ENCODE results near the gene FAM240A. TPM values are rescaled to one million over a fixed set of nuclear protein-coding genes. Genes with fewer than 3 reads are reported as not detected.
A peak's percentile ranks its signal among the peaks of the same experiment; 100 is the strongest.

FAM240A gene
- total RNA-seq, 1 donor from 2014 or later: not detected

- no peaks in the 10 kb centered on the region for H3K27me3 Mint-ChIP-seq
- no peak overlapping the region for H3K27ac Mint-ChIP-seq
- H3K36me3 Mint-ChIP-seq: no peaks in the 10 kb centered on the region
- no peaks in the 10 kb centered on the region for H3K9me3 Mint-ChIP-seq
- no peak overlapping the region for H3K4me3 Mint-ChIP-seq
- H3K4me1 Mint-ChIP-seq (ENCODE audit: unreplicated experiment): peaks cover 13% of the 10 kb centered on the region
- DNase-seq (ENCODE audit: extremely low spot score, unreplicated experiment): no peak
- no peak for TF ChIP-seq CTCF (conservative IDR thresholded peaks at IDR 0.05)
Measured at GRCh38 chr3:46604127-46604526, 8.2 kb upstream of the FAM240A start.

GRCh38 chr3:46607603-46608028 is 4.7 kb upstream of the FAM240A start:
- no peaks in the 10 kb centered on the region for H3K9me3 Mint-ChIP-seq
- no peak for DNase-seq (ENCODE audit: extremely low spot score, unreplicated experiment)
- H3K27me3 Mint-ChIP-seq: peaks cover 2% of the 10 kb centered on the region
- H3K4me1 Mint-ChIP-seq (ENCODE audit: unreplicated experiment): peaks cover 19% of the 10 kb centered on the region
- H3K4me3 Mint-ChIP-seq: no peak overlapping the region
- TF ChIP-seq CTCF (conservative IDR thresholded peaks at IDR 0.05): peak; percentile 49
- H3K36me3 Mint-ChIP-seq: no peaks in the 10 kb centered on the region
- H3K27ac Mint-ChIP-seq: no peak overlapping the region

GRCh38 chr3:46609212-46609721 is 3.1 kb upstream of the FAM240A start:
- Mint-ChIP-seq H3K9me3 (no peaks in the 10 kb centered on the region), H3K27me3 (peaks cover 2% of the 10 kb centered on the region)

GRCh38 chr3:46609944-46610722 is 2.2 kb upstream of the FAM240A start:
- TF ChIP-seq CTCF (conservative IDR thresholded peaks at IDR 0.05): no peak
- H3K4me3 Mint-ChIP-seq: no peak overlapping the region
- peaks cover 9% of the 10 kb centered on the region for H3K4me1 Mint-ChIP-seq (ENCODE audit: unreplicated experiment)
- no peaks in the 10 kb centered on the region for H3K36me3 Mint-ChIP-seq
- peaks cover 2% of the 10 kb centered on the region for H3K27me3 Mint-ChIP-seq
- H3K9me3 Mint-ChIP-seq: no peaks in the 10 kb centered on the region
- no peak overlapping the region for H3K27ac Mint-ChIP-seq
- DNase-seq (ENCODE audit: extremely low spot score, unreplicated experiment): no peak

More at GRCh38 chr3:46609212-46609721, 3.1 kb upstream of the FAM240A start:
- no peak for TF ChIP-seq CTCF (conservative IDR thresholded peaks at IDR 0.05)
- Mint-ChIP-seq H3K36me3 (no peaks in the 10 kb centered on the region), H3K4me3 (no peak overlapping the region), H3K27ac (no peak overlapping the region), H3K4me1 (ENCODE audit: unreplicated experiment) (peaks cover 14% of the 10 kb centered on the region)
- no peak for DNase-seq (ENCODE audit: extremely low spot score, unreplicated experiment)

- no peak for DNase-seq (ENCODE audit: extremely low spot score, unreplicated experiment)
- H3K27me3 Mint-ChIP-seq: peaks cover 13% of the 10 kb centered on the region
- peaks cover 9% of the 10 kb centered on the region for H3K4me1 Mint-ChIP-seq (ENCODE audit: unreplicated experiment)
- no peak for TF ChIP-seq CTCF (conservative IDR thresholded peaks at IDR 0.05)
- H3K9me3 Mint-ChIP-seq: no peaks in the 10 kb centered on the region
- no peak overlapping the region for H3K27ac Mint-ChIP-seq
- H3K4me3 Mint-ChIP-seq: no peak overlapping the region
- no peaks in the 10 kb centered on the region for H3K36me3 Mint-ChIP-seq
Measured at GRCh38 chr3:46613313-46614005, 1.1 kb downstream of the FAM240A start.

Data from type B pancreatic cell (in vitro differentiated cells).